Left lung (tissue), 10 donors: Measurements from ENCODE around the gene COL18A1. TPM values are rescaled to one million over a fixed set of nuclear protein-coding genes. Genes with fewer than 3 reads are reported as not detected.

Experiments
- ATAC-seq: fragments of 200-7000 bp; cut with Tn5 transposase; one replicate; pipeline ENCODE4 v1.9.1; 2020; ENCODE audit warnings: moderate library complexity
- DNase-seq, 4 donors: peaks; one replicate each; pipeline ENCODE4 v3.0.0-alpha.2; 2013 to 2020
- H3K27ac ChIP-seq, 2 donors: fragments of 200-600 bp; sonication (generic) in 1 of 2; one replicate each; pipeline versions ENCODE4 v1.5.0 to v1.8.0; 2020 to 2021
- H3K27me3 ChIP-seq, 2 donors: fragments of 200-600 bp; sonication (generic) in 1 of 2; one replicate each; pipeline versions ENCODE4 v1.5.0 to v1.8.0; 2020 to 2021
- H3K36me3 ChIP-seq, 2 donors: fragments of 200-600 bp; sonication (generic) in 1 of 2; one replicate each; pipeline versions ENCODE4 v1.5.0 to v1.8.0; 2020 to 2021
- H3K4me1 ChIP-seq, 2 donors: fragments of 200-600 bp; one replicate each; pipeline ENCODE4 v1.8.0; 2021
- H3K4me3 ChIP-seq, 2 donors: fragments of 200-600 bp; sonication (generic) in 1 of 2; one replicate each; pipeline versions ENCODE4 v1.5.0 to v1.8.0; 2020 to 2021; ENCODE audit warnings: mild to moderate bottlenecking in 1 of 2
- H3K9me3 ChIP-seq, 2 donors: fragments of 200-600 bp; sonication (generic) in 1 of 2; one replicate each; pipeline versions ENCODE4 v1.5.0 to v1.8.0; 2020 to 2021
- CTCF ChIP-seq, 2 donors: fragments of 200-600 bp; sonication (generic) in 1 of 2; IDR thresholded peaks; one replicate each; pipeline versions ENCODE4 v1.5.0 to v1.8.0; 2021; ENCODE audit warnings: antibody characterized with exemption in 2 of 2
- intact Hi-C, 2 donors: fragments of 100-400 bp; cut with DNase I; formaldehyde crosslinking; loops; one replicate each; pipeline versions ENCODE4 v1.11.2 to v1.14.2; 2022
- polyA plus RNA-seq, 6 donors: library from polyadenylated mRNA; unstranded; fragments of 120-200 nt; gene quantifications; one replicate each; pipeline ENCODE4 v1.2.1, GENCODE V29; 2013; ENCODE audit not compliant: insufficient read length in 6 of 6
- total RNA-seq, 2 donors: library from RNA; stranded (reverse); fragmentation: NEBNext Ultra II Directional; extraction: Animal tissue kit (Norgen Biotek cat#: 25700); gene quantifications; one replicate each; pipeline ENCODE4 v1.2.1, GENCODE V29; 2021
- donor health status: DM: no; HTN: yes; CAD: no.
- donor health status: DM: no; HTN: no; CAD: no.

Gene COL18A1
- total and polyA plus RNA-seq, 8 donors = 39.3 to 90.2 (median 64.0) TPM

- H3K4me3 ChIP-seq = no peak overlapping the region
- peaks cover 0 to 32% of the 10 kb centered on the region in 2 donors for H3K4me1 ChIP-seq
- ATAC-seq (no peak), DNase-seq (peak in 1 of 4 donors; percentile 37)
- intact Hi-C loops = no loop called here
- H3K9me3 ChIP-seq = no peaks in the 10 kb centered on the region
- TF ChIP-seq CTCF (IDR thresholded peaks at IDR 0.05) = no peak
- no peaks in the 10 kb centered on the region for H3K36me3 ChIP-seq
- H3K27me3 ChIP-seq = no peaks in the 10 kb centered on the region
- H3K27ac ChIP-seq = no peak overlapping the region
Measured at GRCh38 chr21:45544449-45545235, 139.7 kb downstream of the COL18A1 start.

GRCh38 chr21:45545236-45545570 is 140.2 kb downstream of the COL18A1 start:
- intact Hi-C loops = no loop called here
- Histone ChIP-seq H3K9me3 (no peaks in the 10 kb centered on the region), H3K27me3 (peaks cover 0 to 5% of the 10 kb centered on the region in 2 donors), H3K27ac (no peak overlapping the region), H3K4me3 (no peak overlapping the region), H3K36me3 (no peaks in the 10 kb centered on the region), H3K4me1 (peaks cover 0 to 36% of the 10 kb centered on the region in 2 donors)
- no peak for DNase-seq
- TF ChIP-seq CTCF (IDR thresholded peaks at IDR 0.05) = no peak
- ATAC-seq = no peak

GRCh38 chr21:45545691-45546531 is 140.9 kb downstream of the COL18A1 start:
- Histone ChIP-seq H3K27me3 (peaks cover 0 to 9% of the 10 kb centered on the region in 2 donors), H3K36me3 (no peaks in the 10 kb centered on the region), H3K4me1 (peaks cover 0 to 33% of the 10 kb centered on the region in 2 donors), H3K27ac (no peak overlapping the region), H3K9me3 (no peaks in the 10 kb centered on the region), H3K4me3 (no peak overlapping the region)
- no peak for TF ChIP-seq CTCF (IDR thresholded peaks at IDR 0.05)
- no peak for ATAC-seq
- peak in 1 of 4 donors; percentile 69 for DNase-seq
- intact Hi-C loops = no loop called here

GRCh38 chr21:45546636-45547544 is 141.9 kb downstream of the COL18A1 start:
- Histone ChIP-seq H3K27me3 (peaks cover 0 to 9% of the 10 kb centered on the region in 2 donors), H3K27ac (no peak overlapping the region), H3K36me3 (no peaks in the 10 kb centered on the region), H3K4me1 (peaks cover 0 to 28% of the 10 kb centered on the region in 2 donors), H3K4me3 (no peak overlapping the region), H3K9me3 (no peaks in the 10 kb centered on the region)
- TF ChIP-seq CTCF (IDR thresholded peaks at IDR 0.05) = no peak
- intact Hi-C loops = no loop called here
- DNase-seq (no peak), ATAC-seq (no peak)
